SK-N-SH (cell line): Measurements from ENCODE around the gene CRYBG2. TPM values are rescaled to one million over a fixed set of nuclear protein-coding genes. Genes with fewer than 3 reads are reported as not detected.

Experiments
- CTCF ChIA-PET: fragments of 300-600, 350-600 bp; formaldehyde crosslinking; extraction: SDS; loops from one replicate; lab custom pipeline; 2021; lab: Yijun Ruan, JAX
- POLR2A ChIA-PET: fragments of 350-600 bp; sonication (Branson Sonifier 250); formaldehyde crosslinking; extraction: SDS; loops from one replicate; lab custom pipeline; 2020; ENCODE audit warnings: antibody characterized with exemption, inconsistent platforms; lab: Yijun Ruan, JAX
- DNase-seq: peaks from one replicate; pipeline ENCODE4 v3.0.0; 2012
- H2AFZ ChIP-seq: fragments of 200-600 bp; sonication (generic); 2 replicates; pipeline ENCODE4 v1.8.1; 2016; ENCODE audit warnings: antibody characterized with exemption, mild to moderate bottlenecking, low read depth
- H3F3A ChIP-seq: fragments of 200-600 bp; sonication (generic); replicated peaks from 2 replicates; pipeline ENCODE3; 2016; ENCODE audit warnings: antibody characterized with exemption, mild to moderate bottlenecking; ENCODE audit not compliant: insufficient read depth
- H3K27ac ChIP-seq, 2 experiments: fragments of 200-500 bp in 1 of 2; fragments of 200-600 bp in 1 of 2; sonication (Bioruptor generic) in 1 of 2; sonication (generic), shearing (Covaris generic) in 1 of 2; 2 replicates each; pipeline versions ENCODE4 v1.5.1 to v1.6.1; 2014 to 2016; ENCODE audit warnings: low read depth in 2 of 2, inconsistent platforms in 1 of 2, low read length in 1 of 2, mild to moderate bottlenecking in 1 of 2, mixed read lengths in 1 of 2
- H3K27me3 ChIP-seq: fragments of 200-600 bp; sonication (generic), shearing (Covaris generic); 2 replicates; pipeline ENCODE4 v1.6.1; 2016; ENCODE audit warnings: mixed run types; ENCODE audit not compliant: insufficient read depth
- H3K36me3 ChIP-seq, 2 experiments: fragments of 200-500 bp in 1 of 2; fragments of 200-600 bp in 1 of 2; sonication (Bioruptor generic) in 1 of 2; sonication (generic) in 1 of 2; replicated peaks in 1 of 2; 2 replicates each; pipeline versions ENCODE3 to v1.5.1; 2014 to 2016; ENCODE audit warnings: low read length in 1 of 2, mild to moderate bottlenecking in 1 of 2; ENCODE audit not compliant: insufficient read depth in 2 of 2, control insufficient read depth in 1 of 2
- H3K4me1 ChIP-seq, 2 experiments: fragments of 200-500 bp in 1 of 2; fragments of 200-600 bp in 1 of 2; sonication (Bioruptor generic) in 1 of 2; sonication (generic), shearing (Covaris generic) in 1 of 2; 2 replicates each; pipeline versions ENCODE4 v1.5.1 to v1.6.1; 2014 to 2016; ENCODE audit warnings: low read depth in 1 of 2, low read length in 1 of 2, mixed run types in 1 of 2; ENCODE audit not compliant: insufficient read depth in 2 of 2, control insufficient read depth in 1 of 2
- H3K4me2 ChIP-seq: fragments of 200-600 bp; sonication (generic), shearing (Covaris generic); 2 replicates; pipeline ENCODE4 v1.6.1; 2017; ENCODE audit warnings: mixed run types
- H3K4me3 ChIP-seq, 2 experiments: fragments of 200-500 bp in 1 of 2; fragments of 200-600 bp in 1 of 2; sonication (Bioruptor generic) in 1 of 2; sonication (generic), shearing (Covaris generic) in 1 of 2; 2 replicates each; pipeline versions ENCODE4 v1.5.1 to v1.8.1; 2014 to 2016; ENCODE audit warnings: low read depth in 2 of 2, inconsistent platforms in 1 of 2, low read length in 1 of 2, mild to moderate bottlenecking in 1 of 2, mixed read lengths in 1 of 2, moderate library complexity in 1 of 2
- H3K79me2 ChIP-seq: fragments of 200-600 bp; sonication (generic); 2 replicates; pipeline ENCODE4 v1.8.1; 2017; ENCODE audit warnings: mild to moderate bottlenecking; ENCODE audit not compliant: insufficient read depth
- H3K9ac ChIP-seq: fragments of 200-600 bp; sonication (generic); 2 replicates; pipeline ENCODE4 v1.6.1; 2017; ENCODE audit warnings: mixed run types
- H3K9me2 ChIP-seq: fragments of 200-600 bp; sonication (generic); 2 replicates; pipeline ENCODE4 v1.6.1; 2017; ENCODE audit warnings: mixed run types
- H3K9me3 ChIP-seq: fragments of 200-600 bp; sonication (generic); 2 replicates; pipeline ENCODE4 v1.6.1; 2017; ENCODE audit warnings: mixed run types, mild to moderate bottlenecking, moderate library complexity
- H4K20me1 ChIP-seq: fragments of 200-600 bp; sonication (generic); 2 replicates; pipeline ENCODE4 v1.6.1; 2017; ENCODE audit warnings: mild to moderate bottlenecking, mixed run types; ENCODE audit not compliant: insufficient read depth
- FOSL2 ChIP-seq: IDR thresholded peaks from 2 replicates; pipeline ENCODE4 v1.4.0; 2012; ENCODE audit warnings: low read depth, mild to moderate bottlenecking, moderate library complexity, borderline replicate concordance
- GABPA ChIP-seq: IDR thresholded peaks from 2 replicates; pipeline ENCODE4 v1.4.0; 2012; ENCODE audit warnings: low read depth, mild to moderate bottlenecking
- GATA2 ChIP-seq: sonication (generic); formaldehyde crosslinking; IDR thresholded peaks from 2 replicates; pipeline ENCODE4 v1.5.0; 2020; ENCODE audit warnings: mild to moderate bottlenecking, missing genetic modification reagents
- POLR2AphosphoS5 ChIP-seq: IDR thresholded peaks from 2 replicates; pipeline ENCODE4 v1.6.1; 2012; ENCODE audit warnings: low read depth, low read length
- SIN3A ChIP-seq: IDR thresholded peaks from 2 replicates; pipeline ENCODE4 v1.6.1; 2012; ENCODE audit warnings: low read depth, mild to moderate bottlenecking, low read length, moderate library complexity, borderline replicate concordance
- SMC3 ChIP-seq: IDR thresholded peaks from 2 replicates; pipeline ENCODE4 v1.6.1; 2012; ENCODE audit warnings: low read depth, low read length, improper control_type of control experiment
- TAF1 ChIP-seq: IDR thresholded peaks from 2 replicates; pipeline ENCODE4 v1.6.1; 2012; ENCODE audit warnings: low read depth, mild to moderate bottlenecking, low read length, moderate library complexity, borderline replicate concordance
- WGBS: methylation state at CpG from one replicate; pipeline ENCODE4 v1.1.6; 2017; ENCODE audit warnings: low lambda C conversion rate; 5-methylcytosine and 5-hydroxymethylcytosine counted together
- polyA plus RNA-seq, 3 experiments: library from polyadenylated mRNA; depleted of rRNA; stranded (reverse); fragments of >200 nt; gene quantifications; 2 replicates each; pipeline ENCODE4 v1.2.3, GENCODE V29; 2012
- TF ChIP-seq, protein P1 (sequence below): IDR thresholded peaks from 2 replicates; pipeline ENCODE4 v1.6.1; 2012; ENCODE audit warnings: mild to moderate bottlenecking, low read depth, low read length, moderate library complexity
- TF ChIP-seq, protein P2 (sequence below): IDR thresholded peaks from 2 replicates; pipeline ENCODE4; 2012
- TF ChIP-seq, protein P3 (sequence below): IDR thresholded peaks from 2 replicates; pipeline ENCODE4 v1.4.0; 2012; ENCODE audit warnings: low read depth, borderline replicate concordance
- TF ChIP-seq, protein P4 (sequence below): fragments of 150-350 bp; IDR thresholded peaks from 2 replicates; pipeline ENCODE4 v1.6.1; 2016; ENCODE audit warnings: mild to moderate bottlenecking, low read depth, low read length
- TF ChIP-seq, protein P5 (sequence below): IDR thresholded peaks from 2 replicates; pipeline ENCODE4 v1.4.0; 2012; ENCODE audit warnings: low read depth
- TF ChIP-seq, protein P6 (sequence below): fragments of 150-350 bp; IDR thresholded peaks from 2 replicates; pipeline ENCODE4 v1.6.1; 2017; ENCODE audit warnings: antibody characterized with exemption, low read length, low read depth, borderline replicate concordance

The CRYBG2 gene
- polyA plus RNA-seq, 1 of the 3 experiments (the other 2 are of a cell fraction): 0.08 TPM

DNA sequence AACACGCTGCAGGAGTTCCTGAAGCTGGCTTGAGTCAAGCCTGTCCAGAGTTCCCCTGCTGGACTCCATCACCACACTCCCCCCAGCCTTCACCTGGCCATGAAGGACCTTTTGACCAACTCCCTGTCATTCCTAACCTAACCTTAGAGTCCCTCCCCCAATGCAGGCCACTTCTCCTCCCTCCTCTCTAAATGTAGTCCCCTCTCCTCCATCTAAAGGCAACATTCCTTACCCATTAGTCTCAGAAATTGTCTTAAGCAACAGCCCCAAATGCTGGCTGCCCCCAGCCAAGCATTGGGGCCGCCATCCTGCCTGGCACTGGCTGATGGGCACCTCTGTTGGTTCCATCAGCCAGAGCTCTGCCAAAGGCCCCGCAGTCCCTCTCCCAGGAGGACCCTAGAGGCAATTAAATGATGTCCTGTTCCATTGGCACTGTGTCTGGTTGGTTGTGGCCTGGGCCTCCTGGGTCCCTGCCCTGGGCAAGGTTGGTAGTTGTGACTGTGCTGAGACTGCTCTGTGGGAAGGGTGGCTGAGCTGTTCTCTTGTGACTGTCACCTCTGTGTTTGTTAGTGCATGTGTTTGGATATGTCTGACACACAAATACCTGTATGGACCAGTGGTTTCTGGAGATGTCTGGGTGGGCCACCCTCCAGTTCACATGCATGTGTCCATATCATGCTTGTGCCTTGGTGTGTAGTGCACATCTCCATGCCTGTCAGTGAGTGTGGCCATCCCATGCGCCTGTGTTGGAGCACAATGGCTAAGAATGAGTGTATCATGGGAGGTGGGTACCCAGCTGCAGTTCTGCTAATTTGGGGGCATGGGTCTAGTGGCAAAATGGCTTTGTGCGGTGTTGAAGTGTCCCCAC is 72.6 kb downstream of the CRYBG2 start:
- H3K9me3 ChIP-seq: no peaks in the 10 kb centered on the region
- H3K4me3 ChIP-seq: peak overlapping the region; percentile 85 to 95
- no peak for DNase-seq
- H3K27me3 ChIP-seq: no peaks in the 10 kb centered on the region
- peak overlapping the region in 1 of 2 experiments; percentile 87; a peak in 2 of 4 replicates for H3K27ac ChIP-seq
- peak overlapping the region; percentile 95 for H3K4me2 ChIP-seq
- H3K36me3 ChIP-seq: peaks cover 9 to 26% of the 10 kb centered on the region in 2 experiments
- no peaks in the 10 kb centered on the region for H3K9me2 ChIP-seq
- ChIA-PET CTCF (interaction anchor here (0.6 to 9.5 kb wide), 5 partner anchors 14 to 136 kb away, joined by 3 to 204 read pairs (median 15); partner anchors contain the start of gene CD52), POLR2A (interaction anchor here (1.8 to 2.3 kb wide), 2 partner anchors 8 to 41 kb away, joined by 5 to 10 read pairs; no protein-coding TSS in a partner anchor)
- H4K20me1 ChIP-seq: peaks cover 33% of the 10 kb centered on the region
- H2AFZ ChIP-seq: no peak overlapping the region
- peaks cover 45% of the 10 kb centered on the region for H3F3A ChIP-seq
- TF ChIP-seq, protein P1, sequence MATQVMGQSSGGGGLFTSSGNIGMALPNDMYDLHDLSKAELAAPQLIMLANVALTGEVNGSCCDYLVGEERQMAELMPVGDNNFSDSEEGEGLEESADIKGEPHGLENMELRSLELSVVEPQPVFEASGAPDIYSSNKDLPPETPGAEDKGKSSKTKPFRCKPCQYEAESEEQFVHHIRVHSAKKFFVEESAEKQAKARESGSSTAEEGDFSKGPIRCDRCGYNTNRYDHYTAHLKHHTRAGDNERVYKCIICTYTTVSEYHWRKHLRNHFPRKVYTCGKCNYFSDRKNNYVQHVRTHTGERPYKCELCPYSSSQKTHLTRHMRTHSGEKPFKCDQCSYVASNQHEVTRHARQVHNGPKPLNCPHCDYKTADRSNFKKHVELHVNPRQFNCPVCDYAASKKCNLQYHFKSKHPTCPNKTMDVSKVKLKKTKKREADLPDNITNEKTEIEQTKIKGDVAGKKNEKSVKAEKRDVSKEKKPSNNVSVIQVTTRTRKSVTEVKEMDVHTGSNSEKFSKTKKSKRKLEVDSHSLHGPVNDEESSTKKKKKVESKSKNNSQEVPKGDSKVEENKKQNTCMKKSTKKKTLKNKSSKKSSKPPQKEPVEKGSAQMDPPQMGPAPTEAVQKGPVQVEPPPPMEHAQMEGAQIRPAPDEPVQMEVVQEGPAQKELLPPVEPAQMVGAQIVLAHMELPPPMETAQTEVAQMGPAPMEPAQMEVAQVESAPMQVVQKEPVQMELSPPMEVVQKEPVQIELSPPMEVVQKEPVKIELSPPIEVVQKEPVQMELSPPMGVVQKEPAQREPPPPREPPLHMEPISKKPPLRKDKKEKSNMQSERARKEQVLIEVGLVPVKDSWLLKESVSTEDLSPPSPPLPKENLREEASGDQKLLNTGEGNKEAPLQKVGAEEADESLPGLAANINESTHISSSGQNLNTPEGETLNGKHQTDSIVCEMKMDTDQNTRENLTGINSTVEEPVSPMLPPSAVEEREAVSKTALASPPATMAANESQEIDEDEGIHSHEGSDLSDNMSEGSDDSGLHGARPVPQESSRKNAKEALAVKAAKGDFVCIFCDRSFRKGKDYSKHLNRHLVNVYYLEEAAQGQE: no peak
- TF ChIP-seq, protein P2, sequence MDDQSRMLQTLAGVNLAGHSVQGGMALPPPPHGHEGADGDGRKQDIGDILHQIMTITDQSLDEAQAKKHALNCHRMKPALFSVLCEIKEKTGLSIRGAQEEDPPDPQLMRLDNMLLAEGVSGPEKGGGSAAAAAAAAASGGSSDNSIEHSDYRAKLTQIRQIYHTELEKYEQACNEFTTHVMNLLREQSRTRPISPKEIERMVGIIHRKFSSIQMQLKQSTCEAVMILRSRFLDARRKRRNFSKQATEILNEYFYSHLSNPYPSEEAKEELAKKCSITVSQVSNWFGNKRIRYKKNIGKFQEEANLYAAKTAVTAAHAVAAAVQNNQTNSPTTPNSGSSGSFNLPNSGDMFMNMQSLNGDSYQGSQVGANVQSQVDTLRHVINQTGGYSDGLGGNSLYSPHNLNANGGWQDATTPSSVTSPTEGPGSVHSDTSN: peak; percentile 20; the same call in 1 of the 2 replicates
- WGBS: 100% methylated on average over 3 of the region's 5 CpGs
- H3K4me1 ChIP-seq: peaks cover 28 to 65% of the 10 kb centered on the region in 2 experiments; a peak in 3 of 4 replicates
- H3K9ac ChIP-seq: peak overlapping the region; percentile 81; the same call in 1 of the 2 replicates
- H3K79me2 ChIP-seq: peaks cover 54% of the 10 kb centered on the region

DNA sequence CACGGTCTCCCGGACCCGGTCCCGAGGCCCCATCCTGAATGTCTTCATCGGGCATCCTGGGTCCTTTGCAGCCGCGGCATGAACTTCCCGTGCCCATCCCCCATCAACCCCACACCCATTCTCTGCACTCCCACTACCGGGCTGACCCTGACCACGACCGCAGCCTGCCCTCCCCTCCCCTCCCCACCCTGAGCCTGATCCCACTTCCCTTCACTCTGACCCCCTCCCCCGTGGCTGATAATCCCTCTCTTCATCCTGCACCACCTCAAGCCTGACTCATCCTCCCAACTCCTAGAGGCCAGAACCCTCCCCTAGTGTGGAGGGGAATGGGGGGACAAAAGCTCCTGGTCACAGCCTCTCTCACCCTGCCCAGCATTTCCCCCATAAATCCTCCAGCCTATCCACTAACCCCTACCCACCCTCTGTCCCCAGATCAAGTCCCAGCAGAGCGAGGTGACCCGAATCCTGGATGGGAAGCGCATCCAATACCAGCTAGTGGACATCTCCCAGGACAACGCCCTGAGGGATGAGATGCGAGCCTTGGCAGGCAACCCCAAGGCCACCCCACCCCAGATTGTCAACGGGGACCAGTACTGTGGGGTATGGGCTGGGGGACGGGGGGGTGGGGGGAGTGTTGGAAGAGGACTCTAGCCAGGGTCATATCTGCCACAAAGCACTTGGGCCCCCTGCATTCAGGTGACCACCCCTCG is 73.4 kb downstream of the CRYBG2 start:
- Histone ChIP-seq H3K4me2 (peak overlapping the region; percentile 95), H3F3A (peaks cover 49% of the 10 kb centered on the region), H3K27ac (peak overlapping the region; percentile 76 to 87), H3K27me3 (no peaks in the 10 kb centered on the region), H3K4me1 (peaks cover 36 to 73% of the 10 kb centered on the region in 2 experiments; a peak in 3 of 4 replicates), H3K36me3 (peaks cover 9 to 26% of the 10 kb centered on the region in 2 experiments), H3K4me3 (peak overlapping the region; percentile 85 to 95), H3K9me3 (no peaks in the 10 kb centered on the region), H2AFZ (no peak overlapping the region), H3K9me2 (no peaks in the 10 kb centered on the region), H3K9ac (peak overlapping the region; percentile 81), H3K79me2 (peaks cover 54% of the 10 kb centered on the region), H4K20me1 (peaks cover 33% of the 10 kb centered on the region)
- 26% methylated on average over 19 of the region's 20 CpGs for WGBS
- ChIA-PET CTCF (interaction anchor here (1.0 to 9.5 kb wide), 17 partner anchors 9 to 176 kb away, joined by 3 to 204 read pairs (median 6); partner anchors contain the start of genes CD52, CEP85, UBXN11 and ZNF593OS), POLR2A (interaction anchor here (1.4 to 2.3 kb wide), 3 partner anchors 9 to 191 kb away, joined by 5 to 10 read pairs (median 5); partner anchors contain the start of gene HMGN2)
- no peak for DNase-seq
- no peak for TF ChIP-seq SIN3A
- TF ChIP-seq, protein P3, sequence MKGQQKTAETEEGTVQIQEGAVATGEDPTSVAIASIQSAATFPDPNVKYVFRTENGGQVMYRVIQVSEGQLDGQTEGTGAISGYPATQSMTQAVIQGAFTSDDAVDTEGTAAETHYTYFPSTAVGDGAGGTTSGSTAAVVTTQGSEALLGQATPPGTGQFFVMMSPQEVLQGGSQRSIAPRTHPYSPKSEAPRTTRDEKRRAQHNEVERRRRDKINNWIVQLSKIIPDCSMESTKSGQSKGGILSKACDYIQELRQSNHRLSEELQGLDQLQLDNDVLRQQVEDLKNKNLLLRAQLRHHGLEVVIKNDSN: no peak
- TF ChIP-seq TAF1: no peak
- TF ChIP-seq, protein P4, sequence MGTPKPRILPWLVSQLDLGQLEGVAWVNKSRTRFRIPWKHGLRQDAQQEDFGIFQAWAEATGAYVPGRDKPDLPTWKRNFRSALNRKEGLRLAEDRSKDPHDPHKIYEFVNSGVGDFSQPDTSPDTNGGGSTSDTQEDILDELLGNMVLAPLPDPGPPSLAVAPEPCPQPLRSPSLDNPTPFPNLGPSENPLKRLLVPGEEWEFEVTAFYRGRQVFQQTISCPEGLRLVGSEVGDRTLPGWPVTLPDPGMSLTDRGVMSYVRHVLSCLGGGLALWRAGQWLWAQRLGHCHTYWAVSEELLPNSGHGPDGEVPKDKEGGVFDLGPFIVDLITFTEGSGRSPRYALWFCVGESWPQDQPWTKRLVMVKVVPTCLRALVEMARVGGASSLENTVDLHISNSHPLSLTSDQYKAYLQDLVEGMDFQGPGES: no peak
- TF ChIP-seq FOSL2: no peak
- TF ChIP-seq GABPA: no peak
- TF ChIP-seq GATA2 (CRISPR knock-in tag): no peak
- TF ChIP-seq, protein P5, sequence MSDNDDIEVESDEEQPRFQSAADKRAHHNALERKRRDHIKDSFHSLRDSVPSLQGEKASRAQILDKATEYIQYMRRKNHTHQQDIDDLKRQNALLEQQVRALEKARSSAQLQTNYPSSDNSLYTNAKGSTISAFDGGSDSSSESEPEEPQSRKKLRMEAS: no peak
- no peak for TF ChIP-seq SMC3
- TF ChIP-seq POLR2AphosphoS5: no peak
- TF ChIP-seq, protein P6, sequence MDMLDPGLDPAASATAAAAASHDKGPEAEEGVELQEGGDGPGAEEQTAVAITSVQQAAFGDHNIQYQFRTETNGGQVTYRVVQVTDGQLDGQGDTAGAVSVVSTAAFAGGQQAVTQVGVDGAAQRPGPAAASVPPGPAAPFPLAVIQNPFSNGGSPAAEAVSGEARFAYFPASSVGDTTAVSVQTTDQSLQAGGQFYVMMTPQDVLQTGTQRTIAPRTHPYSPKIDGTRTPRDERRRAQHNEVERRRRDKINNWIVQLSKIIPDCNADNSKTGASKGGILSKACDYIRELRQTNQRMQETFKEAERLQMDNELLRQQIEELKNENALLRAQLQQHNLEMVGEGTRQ: no peak
